GM18517 (cell line): ENCODE results near the gene GRIK1.
"Not testable (repeated sequence)": the region's sequence is repeated elsewhere in the genome, so short reads cannot be mapped to it uniquely, and the experiment has no call there.

Source experiments
- ATAC-seq: cut with Tn5 transposase; IDR thresholded peaks from one replicate; pipeline ENCODE4 v1.9.1; 2021; ENCODE audit warnings: mild to moderate bottlenecking, moderate library complexity; ENCODE audit not compliant: unreplicated experiment

GRIK1 gene

GRCh38 chr21:29626801-29627470, 312.9 kb downstream of the GRIK1 start:
- no peak for ATAC-seq

- no peak for ATAC-seq
Measured at GRCh38 chr21:29625990-29626389, 313.8 kb downstream of the GRIK1 start.

- no peak for ATAC-seq
Measured at GRCh38 chr21:29624776-29625175, 315.0 kb downstream of the GRIK1 start.

GRCh38 chr21:29621525-29621924, 318.3 kb downstream of the GRIK1 start:
- no peak for ATAC-seq

- ATAC-seq = no peak
Measured at GRCh38 chr21:29616209-29616751, 323.5 kb downstream of the GRIK1 start.

GRCh38 chr21:29613877-29614276, 325.9 kb downstream of the GRIK1 start:
- no peak for ATAC-seq

- no peak for ATAC-seq
Measured at GRCh38 chr21:29613021-29613420, 326.8 kb downstream of the GRIK1 start.

GRCh38 chr21:29610779-29611360, 328.9 kb downstream of the GRIK1 start:
- no peak for ATAC-seq

- no peak for ATAC-seq
Measured at GRCh38 chr21:29606613-29607012, 333.2 kb downstream of the GRIK1 start.

GRCh38 chr21:29605219-29605618, 334.6 kb downstream of the GRIK1 start:
- not testable (repeated sequence) for ATAC-seq

- no peak for ATAC-seq
Measured at GRCh38 chr21:29604076-29604475, 335.7 kb downstream of the GRIK1 start.

- no peak for ATAC-seq
Measured at GRCh38 chr21:29601047-29601446, 338.7 kb downstream of the GRIK1 start.

- no peak for ATAC-seq
Measured at GRCh38 chr21:29586696-29587095, 353.1 kb downstream of the GRIK1 start.

- ATAC-seq = no peak
Measured at GRCh38 chr21:29585462-29585861, 354.3 kb downstream of the GRIK1 start.

- ATAC-seq = no peak
Measured at GRCh38 chr21:29583424-29583924, 356.3 kb downstream of the GRIK1 start.

- no peak for ATAC-seq
Measured at GRCh38 chr21:29582855-29583254, 356.9 kb downstream of the GRIK1 start.

GRCh38 chr21:29581393-29581792, 358.4 kb downstream of the GRIK1 start:
- no peak for ATAC-seq

GRCh38 chr21:29580732-29581285, 359.0 kb downstream of the GRIK1 start:
- ATAC-seq = no peak

- ATAC-seq = no peak
Measured at GRCh38 chr21:29578306-29578705, 361.5 kb downstream of the GRIK1 start.

GRCh38 chr21:29571949-29572348, 367.8 kb downstream of the GRIK1 start:
- ATAC-seq = no peak

- no peak for ATAC-seq
Measured at GRCh38 chr21:29568020-29568697, 371.6 kb downstream of the GRIK1 start.
